Stimulated activated CD4-positive, alpha-beta T cell treated with anti-CD3 and anti-CD28 coated beads, Interleukin-15, amount 100 ng/mL, for 24 hours (primary cell): ENCODE measurements around the gene HAUS7.

Experiments
- DNase-seq: peaks from one replicate; pipeline ENCODE4 v3.0.0-alpha.2; 2020

Gene HAUS7

GRCh38 chrX:153475751-153476281 lies 5.4 kb upstream of the HAUS7 start:
- DNase-seq = no peak

GRCh38 chrX:153475271-153475670 lies 4.9 kb upstream of the HAUS7 start:
- DNase-seq = no peak

GRCh38 chrX:153474718-153475117 lies 4.3 kb upstream of the HAUS7 start:
- peak; percentile 53 for DNase-seq

- DNase-seq = no peak
These were observed 3.9 kb upstream of the HAUS7 start for GRCh38 chrX:153474266-153474665.

- DNase-seq = no peak
These were observed 2.8 kb upstream of the HAUS7 start for GRCh38 chrX:153473126-153473525.

- DNase-seq = no peak
These were observed 1.4 kb upstream of the HAUS7 start for GRCh38 chrX:153471663-153472280.

- peak; percentile 59 for DNase-seq
These were observed 465 bp downstream of the HAUS7 start for GRCh38 chrX:153469811-153470410.

- no peak for DNase-seq
These were observed 2.3 kb downstream of the HAUS7 start for GRCh38 chrX:153468008-153468580.

- no peak for DNase-seq
These were observed 4.5 kb downstream of the HAUS7 start for GRCh38 chrX:153465691-153466380.

GRCh38 chrX:153464116-153464515 lies 6.3 kb downstream of the HAUS7 start:
- DNase-seq = no peak

GRCh38 chrX:153463556-153463955 lies 6.8 kb downstream of the HAUS7 start:
- no peak for DNase-seq

GRCh38 chrX:153463031-153463430 lies 7.3 kb downstream of the HAUS7 start:
- DNase-seq = no peak

- DNase-seq = no peak
These were observed 8.1 kb downstream of the HAUS7 start for GRCh38 chrX:153462291-153462690.

- peak; percentile 50 for DNase-seq
These were observed 9.6 kb downstream of the HAUS7 start for GRCh38 chrX:153460826-153461225.

- no peak for DNase-seq
These were observed 10.4 kb downstream of the HAUS7 start for GRCh38 chrX:153459986-153460385.

- no peak for DNase-seq
These were observed 11.9 kb downstream of the HAUS7 start for GRCh38 chrX:153458476-153458875.

- DNase-seq = no peak
These were observed 12.4 kb downstream of the HAUS7 start for GRCh38 chrX:153457827-153458466.

GRCh38 chrX:153457136-153457825 lies 13.1 kb downstream of the HAUS7 start:
- DNase-seq = no peak

- DNase-seq = no peak
These were observed 13.7 kb downstream of the HAUS7 start for GRCh38 chrX:153456704-153457103.

- DNase-seq = no peak
These were observed 14.2 kb downstream of the HAUS7 start for GRCh38 chrX:153456161-153456560.

GRCh38 chrX:153455571-153455970 lies 14.8 kb downstream of the HAUS7 start:
- DNase-seq = no peak

GRCh38 chrX:153454901-153455550 lies 15.3 kb downstream of the HAUS7 start:
- DNase-seq = no peak
